H9 (cell line): ENCODE measurements around the gene EPB41L5. TPM values are rescaled to one million over a fixed set of nuclear protein-coding genes. Genes with fewer than 3 reads are reported as not detected.
"Not testable (repeated sequence)": the region's sequence is repeated elsewhere in the genome, so short reads cannot be mapped to it uniquely, and the experiment has no call there.

Experiments used
- DNase-seq: peaks from one replicate; pipeline ENCODE4 v3.0.0-alpha.2; 2017
- H2AFZ ChIP-seq: one replicate; pipeline ENCODE4 v1.6.1; 2013; ENCODE audit warnings: mild to moderate bottlenecking, low read length, control low read depth, moderate library complexity
- H2AK5ac ChIP-seq: 2 replicates; pipeline ENCODE4 v1.6.1; 2013; ENCODE audit warnings: low read length, control low read depth, mixed read lengths; ENCODE audit not compliant: insufficient read length
- H2BK120ac ChIP-seq: one replicate; pipeline ENCODE4 v1.6.1; 2013; ENCODE audit warnings: low read depth, mild to moderate bottlenecking, low read length, control low read depth, inconsistent platforms; ENCODE audit not compliant: poor library complexity, severe bottlenecking
- H2BK12ac ChIP-seq: 2 replicates; pipeline ENCODE4 v1.6.1; 2013; ENCODE audit warnings: low read length, control low read depth, mixed read lengths, low read depth; ENCODE audit not compliant: insufficient read length
- H2BK15ac ChIP-seq: 2 replicates; pipeline ENCODE4 v1.6.1; 2013; ENCODE audit warnings: low read depth, low read length, control low read depth
- H2BK20ac ChIP-seq: one replicate; pipeline ENCODE4 v1.6.1; 2013; ENCODE audit warnings: low read depth, mild to moderate bottlenecking, low read length, control low read depth, inconsistent platforms; ENCODE audit not compliant: poor library complexity, severe bottlenecking
- H2BK5ac ChIP-seq: 2 replicates; pipeline ENCODE4 v1.6.1; 2013; ENCODE audit warnings: low read length, control low read depth, mixed read lengths; ENCODE audit not compliant: insufficient read length
- H3K14ac ChIP-seq: 2 replicates; pipeline ENCODE4 v1.6.1; 2013; ENCODE audit warnings: low read length, control low read depth; ENCODE audit not compliant: insufficient read depth
- H3K18ac ChIP-seq: 2 replicates; pipeline ENCODE4 v1.6.1; 2013; ENCODE audit warnings: low read depth, mild to moderate bottlenecking, mixed read lengths, low read length, control low read depth; ENCODE audit not compliant: insufficient read length
- H3K23ac ChIP-seq: 2 replicates; pipeline ENCODE4 v1.6.1; 2013; ENCODE audit warnings: low read length, control low read depth, mixed read lengths, low read depth; ENCODE audit not compliant: insufficient read length
- H3K23me2 ChIP-seq: 2 replicates; pipeline ENCODE4 v1.6.1; 2013; ENCODE audit warnings: low read depth, mild to moderate bottlenecking, mixed read lengths, low read length, control low read depth; ENCODE audit not compliant: insufficient read length, poor library complexity, severe bottlenecking
- H3K27ac ChIP-seq: 2 replicates; pipeline ENCODE4 v1.5.1; 2013; ENCODE audit warnings: low read length, control low read depth, mixed read lengths, low read depth; ENCODE audit not compliant: insufficient read length
- H3K27me3 ChIP-seq: 2 replicates; pipeline ENCODE4 v1.6.1; 2013; ENCODE audit warnings: low read length, control low read depth, inconsistent platforms; ENCODE audit not compliant: insufficient read depth
- H3K4ac ChIP-seq: 2 replicates; pipeline ENCODE4 v1.6.1; 2013; ENCODE audit warnings: low read depth, mild to moderate bottlenecking, control low read depth, inconsistent platforms, low read length, moderate library complexity
- H3K4me1 ChIP-seq: 2 replicates; pipeline ENCODE4 v1.6.1; 2013; ENCODE audit warnings: low read length, control low read depth, inconsistent platforms; ENCODE audit not compliant: insufficient read depth
- H3K4me2 ChIP-seq: 2 replicates; pipeline ENCODE4 v1.6.1; 2013; ENCODE audit warnings: low read length, control low read depth, mixed read lengths; ENCODE audit not compliant: insufficient read length, insufficient read depth
- H3K56ac ChIP-seq: 2 replicates; pipeline ENCODE4 v1.6.1; 2013; ENCODE audit warnings: low read depth, mild to moderate bottlenecking, mixed read lengths, low read length, control low read depth; ENCODE audit not compliant: insufficient read length
- H3K79me1 ChIP-seq: 2 replicates; pipeline ENCODE4 v1.6.1; 2013; ENCODE audit warnings: low read depth, mild to moderate bottlenecking, moderate library complexity, low read length, control low read depth, inconsistent platforms; ENCODE audit not compliant: insufficient read depth, poor library complexity, severe bottlenecking
- H3K79me2 ChIP-seq: 2 replicates; pipeline ENCODE4 v1.6.1; 2013; ENCODE audit warnings: low read length, control low read depth, inconsistent platforms; ENCODE audit not compliant: insufficient read depth
- H3K9ac ChIP-seq: 2 replicates; pipeline ENCODE4 v1.6.1; 2013; ENCODE audit warnings: low read length, control low read depth, mixed read lengths; ENCODE audit not compliant: insufficient read length; ENCODE audit errors: extremely low read depth
- H3K9me3 ChIP-seq: one replicate; pipeline ENCODE4 v1.6.1; 2013; ENCODE audit warnings: low read depth, low read length, inconsistent platforms; ENCODE audit not compliant: control insufficient read depth
- H3T11ph ChIP-seq: one replicate; pipeline ENCODE4 v1.6.1; 2013; ENCODE audit warnings: mild to moderate bottlenecking, low read length, control low read depth, inconsistent platforms
- H4K20me1 ChIP-seq: one replicate; pipeline ENCODE4 v1.6.1; 2013; ENCODE audit not compliant: control insufficient read depth, insufficient read length, insufficient read depth
- H4K5ac ChIP-seq: 2 replicates; pipeline ENCODE4 v1.6.1; 2013; ENCODE audit warnings: low read depth, mild to moderate bottlenecking, mixed read lengths, low read length, control low read depth; ENCODE audit not compliant: insufficient read length
- H4K8ac ChIP-seq: replicated peaks from 2 replicates; pipeline ENCODE4 v1.6.1; 2013; ENCODE audit warnings: low read length, control low read depth, mixed read lengths, low read depth; ENCODE audit not compliant: insufficient read length
- H4K91ac ChIP-seq: 2 replicates; pipeline ENCODE4 v1.6.1; 2013; ENCODE audit warnings: low read depth, mild to moderate bottlenecking, moderate library complexity, mixed read lengths, low read length, control low read depth; ENCODE audit not compliant: insufficient read length
- H3K27ac Mint-ChIP-seq, 3 experiments: 2 replicates in 2 of 3; 3 replicates in 1 of 3; pipeline ENCODE4 v1.8.0; 2020 to 2021; ENCODE audit warnings: mixed read lengths in 3 of 3, mild to moderate bottlenecking in 1 of 3, moderate library complexity in 1 of 3
- H3K27me3 Mint-ChIP-seq: 2 replicates; pipeline ENCODE4 v1.8.0; 2021; ENCODE audit warnings: low read depth, mild to moderate bottlenecking, moderate library complexity, mixed read lengths
- H3K36me3 Mint-ChIP-seq, 3 experiments: 2 replicates in 2 of 3; 3 replicates in 1 of 3; pipeline ENCODE4 v1.8.0; 2020 to 2021; ENCODE audit warnings: low read depth in 3 of 3, mixed read lengths in 3 of 3; ENCODE audit not compliant: insufficient read depth in 1 of 3
- H3K4me1 Mint-ChIP-seq, 2 experiments: 2 replicates each; pipeline ENCODE4 v1.8.0; 2020; ENCODE audit warnings: mixed read lengths in 2 of 2
- H3K4me3 Mint-ChIP-seq, 2 experiments: 2 replicates in 1 of 2; 3 replicates in 1 of 2; pipeline ENCODE4 v1.8.0; 2020 to 2021; ENCODE audit warnings: mild to moderate bottlenecking in 2 of 2, mixed read lengths in 2 of 2, moderate library complexity in 1 of 2
- H3K9me3 Mint-ChIP-seq, 2 experiments: 2 replicates in 1 of 2; 3 replicates in 1 of 2; pipeline ENCODE4 v1.8.0; 2020; ENCODE audit warnings: mild to moderate bottlenecking in 2 of 2, mixed read lengths in 2 of 2, moderate library complexity in 1 of 2
- WGBS: extraction: QIAGEN DNeasy Blood & Tissue Kit; methylation state at CpG from one replicate; pipeline ENCODE4 v1.1.7; 2013; ENCODE audit warnings: missing lambda C conversion rate, low lambda C conversion rate, mixed read lengths; ENCODE audit not compliant: insufficient read length; ENCODE audit errors: extremely low coverage; 5-methylcytosine and 5-hydroxymethylcytosine counted together
- total RNA-seq: library from RNA; stranded (reverse); gene quantifications from 2 replicates; pipeline ENCODE4 v1.2.1, GENCODE V29; 2021
- TF ChIP-seq, protein P1 (sequence below): fragments of 200-600 bp; sonication (generic); conservative IDR thresholded peaks from 3 replicates; pipeline ENCODE4 v1.8.0; 2021; ENCODE audit warnings: antibody characterized with exemption, mild to moderate bottlenecking

The EPB41L5 gene
- total RNA-seq, 1 experiment from 2014 or later: 40.4 TPM

DNA sequence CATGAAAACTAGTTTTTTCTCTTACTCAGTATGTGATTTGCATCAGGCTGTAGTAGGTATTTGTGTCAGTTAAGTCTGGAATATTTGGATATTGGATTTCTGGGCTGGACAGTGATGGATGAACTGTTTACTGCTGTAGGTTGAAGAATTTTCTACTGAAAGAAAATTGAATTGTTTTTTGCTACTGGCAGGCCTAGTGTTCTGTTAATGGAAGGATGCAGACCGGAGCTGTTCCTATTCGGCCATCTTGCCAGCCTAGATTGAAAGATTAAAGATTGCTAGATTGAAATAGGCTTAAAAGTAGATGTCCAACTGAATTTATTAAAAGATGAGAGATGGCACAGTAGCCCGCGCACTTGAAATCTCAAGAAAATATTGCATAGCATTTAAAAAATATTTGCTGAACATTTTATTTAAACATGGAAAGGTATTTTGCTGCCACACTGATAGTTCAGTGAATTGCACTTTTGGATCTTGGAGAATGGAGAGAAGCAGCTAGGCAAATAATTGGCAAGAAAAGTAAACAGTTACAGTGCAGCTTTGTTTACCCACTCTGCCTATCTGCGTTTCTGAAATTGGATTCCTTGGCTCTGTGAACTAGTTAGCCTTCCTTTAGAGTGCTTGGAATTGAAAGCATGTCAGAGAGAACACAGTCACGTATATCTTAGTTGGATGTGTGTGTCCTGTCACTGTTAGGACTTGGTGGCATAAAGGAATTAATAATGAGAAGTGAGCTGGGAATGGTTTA is 54.1 kb downstream of the EPB41L5 start:
- Mint-ChIP-seq H3K9me3 (peaks cover 0 to 2% of the 10 kb centered on the region in 2 experiments; a peak in 1 of 5 replicates), H3K4me3 (no peak overlapping the region), H3K27me3 (no peaks in the 10 kb centered on the region), H3K27ac (peak overlapping the region in 1 of 3 experiments; percentile 1; a peak in 1 of 7 replicates), H3K4me1 (peaks cover 6 to 7% of the 10 kb centered on the region in 2 experiments; a peak in 2 of 4 replicates), H3K36me3 (peaks cover 3 to 8% (median 5%) of the 10 kb centered on the region in 3 experiments; a peak in 5 of 7 replicates)
- Histone ChIP-seq H2BK120ac (no peak overlapping the region), H2BK15ac (no peak overlapping the region), H3K18ac (no peak overlapping the region), H2BK12ac (no peak overlapping the region), H2BK5ac (no peak overlapping the region), H3K14ac (no peak overlapping the region), H3K79me2 (no peaks in the 10 kb centered on the region), H3K79me1 (no peaks in the 10 kb centered on the region), H3K56ac (no peak overlapping the region), H2BK20ac (no peak overlapping the region), H4K8ac (no peak overlapping the region), H2AK5ac (no peak overlapping the region), H4K91ac (no peak overlapping the region), H4K20me1 (no peaks in the 10 kb centered on the region), H4K5ac (no peak overlapping the region), H3K9ac (no peak overlapping the region), H3K9me3 (no peaks in the 10 kb centered on the region), H3K27ac (no peak overlapping the region), H3K4me2 (no peak overlapping the region), H3K23me2 (no peaks in the 10 kb centered on the region), H3K23ac (no peak overlapping the region), H3K4me1 (no peaks in the 10 kb centered on the region), H3T11ph (no peak overlapping the region), H2AFZ (no peak overlapping the region), H3K27me3 (no peaks in the 10 kb centered on the region), H3K4ac (no peak overlapping the region)
- TF ChIP-seq, protein P1, sequence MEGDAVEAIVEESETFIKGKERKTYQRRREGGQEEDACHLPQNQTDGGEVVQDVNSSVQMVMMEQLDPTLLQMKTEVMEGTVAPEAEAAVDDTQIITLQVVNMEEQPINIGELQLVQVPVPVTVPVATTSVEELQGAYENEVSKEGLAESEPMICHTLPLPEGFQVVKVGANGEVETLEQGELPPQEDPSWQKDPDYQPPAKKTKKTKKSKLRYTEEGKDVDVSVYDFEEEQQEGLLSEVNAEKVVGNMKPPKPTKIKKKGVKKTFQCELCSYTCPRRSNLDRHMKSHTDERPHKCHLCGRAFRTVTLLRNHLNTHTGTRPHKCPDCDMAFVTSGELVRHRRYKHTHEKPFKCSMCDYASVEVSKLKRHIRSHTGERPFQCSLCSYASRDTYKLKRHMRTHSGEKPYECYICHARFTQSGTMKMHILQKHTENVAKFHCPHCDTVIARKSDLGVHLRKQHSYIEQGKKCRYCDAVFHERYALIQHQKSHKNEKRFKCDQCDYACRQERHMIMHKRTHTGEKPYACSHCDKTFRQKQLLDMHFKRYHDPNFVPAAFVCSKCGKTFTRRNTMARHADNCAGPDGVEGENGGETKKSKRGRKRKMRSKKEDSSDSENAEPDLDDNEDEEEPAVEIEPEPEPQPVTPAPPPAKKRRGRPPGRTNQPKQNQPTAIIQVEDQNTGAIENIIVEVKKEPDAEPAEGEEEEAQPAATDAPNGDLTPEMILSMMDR: no peak
- DNase-seq: no peak
- WGBS: no CpG with 5 or more reads among the region's 6 CpGs

DNA sequence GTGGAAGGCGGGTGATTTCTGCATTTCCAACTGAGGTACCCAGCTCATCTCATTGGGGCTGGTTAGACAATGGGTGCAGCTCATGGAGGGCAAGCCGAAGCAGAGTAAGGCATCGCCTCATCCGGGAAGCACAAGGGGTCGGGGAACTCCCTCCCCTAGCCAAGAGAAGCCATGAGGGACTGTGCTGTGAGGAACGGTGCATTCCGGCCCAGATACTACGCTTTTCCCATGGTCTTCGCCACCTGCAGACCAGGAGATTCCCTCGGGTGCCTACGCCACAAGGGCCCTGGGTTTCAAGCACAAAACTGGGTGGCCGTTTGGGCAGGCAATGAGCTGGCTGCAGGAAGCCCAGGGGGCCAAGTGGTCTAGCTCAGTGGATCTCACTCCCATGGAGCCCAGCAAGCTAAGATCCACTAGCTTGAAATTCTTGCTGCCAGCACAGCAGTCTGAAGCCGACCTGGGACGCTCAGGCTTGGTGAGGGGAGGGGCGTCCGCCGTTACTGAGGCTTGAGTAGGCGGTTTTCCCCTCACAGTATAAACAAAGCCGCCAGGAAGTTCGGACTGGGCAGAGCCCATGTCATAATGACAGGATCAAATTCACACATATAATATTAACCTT is 55.3 kb downstream of the EPB41L5 start:
- not testable (repeated sequence) for H4K91ac ChIP-seq, H4K20me1 ChIP-seq, H3K27me3 Mint-ChIP-seq, H3K4me1 Mint-ChIP-seq, H3K79me1 ChIP-seq, H3K79me2 ChIP-seq, H2BK15ac ChIP-seq, H3K56ac ChIP-seq, H4K5ac ChIP-seq, H3K27ac ChIP-seq, H3K9me3 Mint-ChIP-seq, H3K23me2 ChIP-seq, H2AFZ ChIP-seq, H3K4me3 Mint-ChIP-seq, H2BK12ac ChIP-seq, H3T11ph ChIP-seq, H3K14ac ChIP-seq, H4K8ac ChIP-seq, DNase-seq, H3K27me3 ChIP-seq, H2BK5ac ChIP-seq, H3K18ac ChIP-seq, H3K4me2 ChIP-seq, H2BK20ac ChIP-seq, H3K9ac ChIP-seq, H3K4ac ChIP-seq, H2AK5ac ChIP-seq, H3K4me1 ChIP-seq, H2BK120ac ChIP-seq, H3K36me3 Mint-ChIP-seq, H3K23ac ChIP-seq, H3K9me3 ChIP-seq
- WGBS: no CpG with 5 or more reads among the region's 20 CpGs
- peak overlapping the region in 1 of 3 experiments; percentile 47; a peak in 1 of 7 replicates for H3K27ac Mint-ChIP-seq
